BE2C (cell line): ENCODE data around the gene SRXN1.
A peak's percentile ranks its signal among the peaks of the same experiment; 100 is the strongest.

ENCODE experiments used
- DNase-seq: peaks from one replicate; pipeline ENCODE4 v3.0.0-alpha.2; 2020
- H3K27me3 ChIP-seq: fragments of 250-450 bp; sonication (Bioruptor Pico); 2 replicates; pipeline ENCODE4 v1.5.1; 2020; ENCODE audit warnings: mild to moderate bottlenecking
- H3K36me3 ChIP-seq: fragments of 250-450 bp; sonication (Bioruptor Pico); 2 replicates; pipeline ENCODE4 v1.5.1; 2020; ENCODE audit warnings: mild to moderate bottlenecking
- H3K4me1 ChIP-seq: fragments of 250-450 bp; sonication (Bioruptor Pico); 2 replicates; pipeline ENCODE4 v1.5.1; 2020
- H3K4me3 ChIP-seq: 2 replicates; pipeline ENCODE4 v1.5.1; 2011; ENCODE audit warnings: low read depth, low read length
- H3K9me3 ChIP-seq: fragments of 250-450 bp; sonication (Bioruptor Pico); 2 replicates; pipeline ENCODE4 v1.5.1; 2020
- CTCF ChIP-seq: IDR thresholded peaks from 2 replicates; pipeline ENCODE4 v1.5.1; 2012; ENCODE audit warnings: mild to moderate bottlenecking, low read depth, low read length

The SRXN1 gene

GRCh38 chr20:671252-672030, 18.4 kb upstream of the SRXN1 start:
- Histone ChIP-seq H3K9me3 (no peaks in the 10 kb centered on the region), H3K36me3 (no peaks in the 10 kb centered on the region), H3K4me3 (no peak overlapping the region), H3K4me1 (no peaks in the 10 kb centered on the region), H3K27me3 (no peaks in the 10 kb centered on the region)
- TF ChIP-seq CTCF = no peak
- no peak for DNase-seq

- no peak for TF ChIP-seq CTCF
Observed at GRCh38 chr20:669573-669972, 16.6 kb upstream of the SRXN1 start.

GRCh38 chr20:668638-669037, 15.6 kb upstream of the SRXN1 start:
- H3K36me3 ChIP-seq = no peaks in the 10 kb centered on the region
- DNase-seq = no peak
- no peaks in the 10 kb centered on the region for H3K4me1 ChIP-seq
- TF ChIP-seq CTCF = no peak
- H3K4me3 ChIP-seq = no peak overlapping the region
- no peaks in the 10 kb centered on the region for H3K27me3 ChIP-seq
- H3K9me3 ChIP-seq = no peaks in the 10 kb centered on the region

More at GRCh38 chr20:669573-669972, 16.6 kb upstream of the SRXN1 start:
- H3K27me3 ChIP-seq = no peaks in the 10 kb centered on the region
- H3K4me3 ChIP-seq = no peak overlapping the region
- no peaks in the 10 kb centered on the region for H3K4me1 ChIP-seq
- H3K36me3 ChIP-seq = no peaks in the 10 kb centered on the region
- H3K9me3 ChIP-seq = no peaks in the 10 kb centered on the region
- no peak for DNase-seq

GRCh38 chr20:668050-668449, 15.1 kb upstream of the SRXN1 start:
- H3K27me3 ChIP-seq = no peaks in the 10 kb centered on the region

GRCh38 chr20:667351-668034, 14.5 kb upstream of the SRXN1 start:
- DNase-seq = peak; percentile 53
- Histone ChIP-seq H3K27me3 (no peaks in the 10 kb centered on the region), H3K4me1 (no peaks in the 10 kb centered on the region), H3K9me3 (no peaks in the 10 kb centered on the region), H3K36me3 (no peaks in the 10 kb centered on the region), H3K4me3 (no peak overlapping the region)
- peak; percentile 79 for TF ChIP-seq CTCF

More at GRCh38 chr20:668050-668449, 15.1 kb upstream of the SRXN1 start:
- DNase-seq = no peak
- no peaks in the 10 kb centered on the region for H3K36me3 ChIP-seq
- H3K9me3 ChIP-seq = no peaks in the 10 kb centered on the region
- TF ChIP-seq CTCF = no peak
- H3K4me3 ChIP-seq = no peak overlapping the region
- H3K4me1 ChIP-seq = no peaks in the 10 kb centered on the region

GRCh38 chr20:666877-667276, 13.9 kb upstream of the SRXN1 start:
- Histone ChIP-seq H3K9me3 (no peaks in the 10 kb centered on the region), H3K4me3 (no peak overlapping the region), H3K27me3 (no peaks in the 10 kb centered on the region), H3K4me1 (no peaks in the 10 kb centered on the region), H3K36me3 (no peaks in the 10 kb centered on the region)
- DNase-seq = no peak
- TF ChIP-seq CTCF = no peak
